Measurements from ENCODE around the gene FYB1. TPM values are rescaled to one million over a fixed set of nuclear protein-coding genes. Genes with fewer than 3 reads are reported as not detected.

The FYB1 gene
- total RNA-seq, 1 experiment from 2014 or later, result 0.42 TPM

DNA sequence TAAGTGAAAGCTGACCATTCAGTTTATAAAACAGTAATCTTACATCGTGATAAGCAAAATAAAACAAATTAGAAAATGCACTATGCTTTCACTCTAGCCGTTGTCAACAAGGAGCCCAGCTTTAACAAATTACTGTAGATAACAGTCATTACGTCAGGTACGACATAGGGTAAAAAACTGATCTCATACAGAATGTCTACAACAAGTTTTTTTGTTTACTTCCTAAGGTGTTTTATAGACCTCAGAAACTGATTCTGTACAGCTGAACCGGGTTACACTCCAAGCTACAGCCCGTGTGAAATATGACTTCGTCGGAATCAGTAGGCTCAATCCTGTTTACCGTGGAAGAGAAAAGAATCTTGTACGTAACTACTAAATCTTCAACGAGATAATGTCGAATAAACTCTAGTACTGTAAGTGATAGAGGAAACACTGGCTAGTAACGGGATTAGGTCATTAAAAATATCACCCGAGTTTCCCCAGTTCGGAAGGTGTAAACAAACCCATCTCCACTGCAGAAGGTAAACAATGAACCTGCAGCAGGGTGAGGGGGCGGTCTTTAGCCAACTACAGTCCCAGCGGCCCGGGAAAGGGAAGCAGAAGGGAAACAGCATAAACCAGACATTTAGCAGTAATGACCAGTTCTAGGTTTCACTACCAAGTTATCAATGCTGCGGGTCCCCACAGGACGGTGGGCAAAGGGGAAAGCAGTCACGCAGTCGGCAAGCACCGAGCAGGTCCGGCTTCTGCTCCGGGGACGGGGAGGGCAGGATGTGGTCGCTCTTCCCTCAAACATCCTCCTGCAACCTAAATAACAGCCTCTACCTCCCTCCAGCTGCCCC is 146.2 kb downstream of the FYB1 start:
- Histone ChIP-seq H3K4me2 (ENCODE audit: low read length) (peak overlapping the region; percentile 76), H3K9me3 (ENCODE audit: control insufficient read depth in 1 of 2, insufficient read depth in 1 of 2, low read depth in 1 of 2, low read length in 2 of 2) (no peaks in the 10 kb centered on the region), H3K9ac (ENCODE audit: low read length) (peak overlapping the region; percentile 77), H4K20me1 (ENCODE audit: insufficient read depth) (no peaks in the 10 kb centered on the region), H2AFZ (ENCODE audit: low read depth, low read length, poor library complexity, severe bottlenecking) (no peak overlapping the region), H3K36me3 (ENCODE audit: control insufficient read depth in 1 of 2, insufficient read depth in 2 of 2, low read length in 2 of 2) (no peaks in the 10 kb centered on the region), H3K79me2 (ENCODE audit: insufficient read depth, low read length) (peaks cover 52% of the 10 kb centered on the region), H3K4me3 (replicated peaks in 1 of 2; ENCODE audit: low read depth in 1 of 2, low read length in 2 of 2) (peak overlapping the region; percentile 82 to 87), H3K27ac (ENCODE audit: low read depth, low read length) (peak overlapping the region; percentile 80), H3K27me3 (ENCODE audit: insufficient read depth, low read length) (no peaks in the 10 kb centered on the region), H3K9me2 (ENCODE audit: insufficient read depth) (no peaks in the 10 kb centered on the region), H3K4me1 (ENCODE audit: control insufficient read depth in 1 of 2, insufficient read depth in 2 of 2, low read length in 2 of 2) (peaks cover 5 to 28% of the 10 kb centered on the region in 2 experiments; a peak in 3 of 4 replicates)
- no peak for DNase-seq (ENCODE audit: low read depth, low spot score)
- BruUV-seq (replicated peaks), result no TSS peak
- POLR2A ChIA-PET, result no interaction called here
- CTCF ChIA-PET, result no interaction called here
- TF ChIP-seq TCF7L2 (IDR thresholded peaks at IDR 0.05; ENCODE audit: borderline replicate concordance, extremely low read depth, insufficient read depth, insufficient read length) (no peak), EZH2 (IDR thresholded peaks at IDR 0.05) (no peak), EGR1 (IDR thresholded peaks at IDR 0.05; ENCODE audit: low read depth) (peak; percentile 67), EZH2phosphoT487 (IDR thresholded peaks at IDR 0.05; ENCODE audit: borderline replicate concordance) (no peak), SRF (IDR thresholded peaks at IDR 0.05; ENCODE audit: low read depth) (no peak), ELF1 (IDR thresholded peaks at IDR 0.05; ENCODE audit: borderline replicate concordance, low read depth) (no peak), POLR2AphosphoS5 (IDR thresholded peaks at IDR 0.05; ENCODE audit: low read depth, low read length) (0 out of 2 replicates have a peak, but pooled peaks have one; percentile 32), CBX3 (IDR thresholded peaks at IDR 0.05; ENCODE audit: low read depth) (no peak), JUND (IDR thresholded peaks at IDR 0.05) (no peak), FOSL1 (IDR thresholded peaks at IDR 0.05; ENCODE audit: low read depth) (no peak), SIN3A (IDR thresholded peaks at IDR 0.05; ENCODE audit: low read depth) (no peak)
- TF ChIP-seq, protein P1, sequence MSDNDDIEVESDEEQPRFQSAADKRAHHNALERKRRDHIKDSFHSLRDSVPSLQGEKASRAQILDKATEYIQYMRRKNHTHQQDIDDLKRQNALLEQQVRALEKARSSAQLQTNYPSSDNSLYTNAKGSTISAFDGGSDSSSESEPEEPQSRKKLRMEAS (IDR thresholded peaks at IDR 0.05), result no peak; the same call in 1 of the 2 replicates
- peak; percentile 18 for ATAC-seq
- intact Hi-C loops (cut with micrococcal nuclease), result no loop called here
- RAD21 ChIA-PET (ENCODE audit: low non-redundant PET in 1 of 2, low total read pairs in 2 of 2, uncharacterized antibody in 2 of 2, unreplicated experiment in 2 of 2), result no interaction called here

Data from HCT116 (cell line).